WTC11 (cell line): ENCODE measurements around the gene LDHD. TPM values are rescaled to one million over a fixed set of nuclear protein-coding genes. Genes with fewer than 3 reads are reported as not detected.

Experiments used
- ATAC-seq: fragments of 200-7000 bp; cut with Tn5 transposase; 2 replicates; pipeline ENCODE4 v1.10.0; 2021; ENCODE audit warnings: mild to moderate bottlenecking, moderate library complexity
- CTCF ChIA-PET: fragments of 300-600 bp; sonication (Branson Sonifier 250); formaldehyde crosslinking; loops from one replicate; lab custom pipeline; 2021; ENCODE audit warnings: antibody characterized with exemption; lab: Charles Lee
- POLR2A ChIA-PET: fragments of 350-600 bp; sonication (Branson Sonifier 250); formaldehyde crosslinking; loops from one replicate; lab custom pipeline; 2021; ENCODE audit warnings: antibody characterized with exemption; lab: Charles Lee
- DNase-seq: peaks from one replicate; pipeline ENCODE4 v3.0.0; 2021; ENCODE audit warnings: low spot score
- H3K27ac Mint-ChIP-seq: 2 replicates; pipeline ENCODE4 v1.8.0; 2021; ENCODE audit warnings: mixed read lengths
- H3K27me3 Mint-ChIP-seq: 2 replicates; pipeline ENCODE4 v1.8.0; 2021; ENCODE audit warnings: low read depth, mild to moderate bottlenecking, moderate library complexity, mixed read lengths
- H3K36me3 Mint-ChIP-seq: 2 replicates; pipeline ENCODE4 v1.8.0; 2021; ENCODE audit warnings: mixed read lengths
- H3K4me1 Mint-ChIP-seq: 2 replicates; pipeline ENCODE4 v1.8.0; 2022; ENCODE audit warnings: mixed read lengths
- H3K4me3 Mint-ChIP-seq: 2 replicates; pipeline ENCODE4 v1.8.0; 2021; ENCODE audit warnings: mild to moderate bottlenecking, moderate library complexity, mixed read lengths
- H3K9me3 Mint-ChIP-seq: 2 replicates; pipeline ENCODE4 v1.8.0; 2021; ENCODE audit warnings: mixed read lengths
- AR ChIP-seq: fragments of 250-450 bp; sonication (Bioruptor Pico); IDR thresholded peaks from 2 replicates; pipeline ENCODE4 v1.9.0; 2021; ENCODE audit warnings: mild to moderate bottlenecking
- ARID4B ChIP-seq: sonication (generic); formaldehyde crosslinking; IDR thresholded peaks from 2 replicates; pipeline ENCODE4 v1.8.0; 2023; ENCODE audit warnings: missing genetic modification reagents, mild to moderate bottlenecking, borderline replicate concordance
- E2F5 ChIP-seq: sonication (generic); formaldehyde crosslinking; IDR thresholded peaks from 2 replicates; pipeline ENCODE4 v1.8.1; 2022; ENCODE audit warnings: mild to moderate bottlenecking, moderate library complexity, missing genetic modification reagents
- FOXJ3 ChIP-seq: sonication (generic); formaldehyde crosslinking; IDR thresholded peaks from 2 replicates; pipeline ENCODE4 v1.9.0; 2021; ENCODE audit warnings: missing genetic modification reagents, mild to moderate bottlenecking, borderline replicate concordance
- FOXP1 ChIP-seq: sonication (generic); formaldehyde crosslinking; IDR thresholded peaks from 2 replicates; pipeline ENCODE4 v1.8.0; 2022; ENCODE audit warnings: missing genetic modification reagents, mild to moderate bottlenecking, moderate library complexity, borderline replicate concordance
- IRF1 ChIP-seq: sonication (generic); formaldehyde crosslinking; IDR thresholded peaks from 2 replicates; pipeline ENCODE4 v1.8.0; 2023; ENCODE audit warnings: missing genetic modification reagents
- KAT7 ChIP-seq: sonication (generic); formaldehyde crosslinking; IDR thresholded peaks from 2 replicates; pipeline ENCODE4 v1.8.1; 2023; ENCODE audit warnings: missing genetic modification reagents, mild to moderate bottlenecking, borderline replicate concordance
- MXD4 ChIP-seq: fragments of 250-450 bp; sonication (Bioruptor Pico); IDR thresholded peaks from 2 replicates; pipeline ENCODE4 v1.8.0; 2021; ENCODE audit warnings: mild to moderate bottlenecking, moderate library complexity, borderline replicate concordance
- NFYB ChIP-seq: sonication (generic); formaldehyde crosslinking; conservative IDR thresholded peaks from 2 replicates; pipeline ENCODE4 v1.8.0; 2022; ENCODE audit warnings: low read depth, missing genetic modification reagents
- PREB ChIP-seq: sonication (generic); formaldehyde crosslinking; IDR thresholded peaks from 2 replicates; pipeline ENCODE4 v1.8.1; 2022; ENCODE audit warnings: mild to moderate bottlenecking, missing genetic modification reagents, moderate library complexity, borderline replicate concordance
- PRRX2 ChIP-seq: fragments of 250-450 bp; sonication (Bioruptor Pico); IDR thresholded peaks from 2 replicates; pipeline ENCODE4 v1.8.0; 2021; ENCODE audit warnings: mild to moderate bottlenecking
- SP1 ChIP-seq: sonication (generic); formaldehyde crosslinking; conservative IDR thresholded peaks from 2 replicates; pipeline ENCODE4 v1.8.1; 2022; ENCODE audit warnings: missing genetic modification reagents
- TCF7 ChIP-seq: sonication (generic); formaldehyde crosslinking; IDR thresholded peaks from 2 replicates; pipeline ENCODE4 v1.8.0; 2022; ENCODE audit warnings: mild to moderate bottlenecking, low read depth, missing genetic modification reagents, moderate library complexity
- TEAD1 ChIP-seq: sonication (generic); formaldehyde crosslinking; IDR thresholded peaks from 2 replicates; pipeline ENCODE4 v1.8.0; 2022; ENCODE audit warnings: mild to moderate bottlenecking, missing genetic modification reagents
- ZNF219 ChIP-seq: sonication (generic); formaldehyde crosslinking; IDR thresholded peaks from 2 replicates; pipeline ENCODE4 v1.8.0; 2023; ENCODE audit warnings: missing genetic modification reagents, mild to moderate bottlenecking, borderline replicate concordance
- ZNF423 ChIP-seq: fragments of 250-450 bp; sonication (Bioruptor Pico); IDR thresholded peaks from 2 replicates; pipeline ENCODE4 v2.1.2; 2022; ENCODE audit warnings: mild to moderate bottlenecking, moderate library complexity
- ZNF671 ChIP-seq: fragments of 250-450 bp; sonication (Bioruptor Pico); IDR thresholded peaks from 2 replicates; pipeline ENCODE4 v1.8.0; 2021; ENCODE audit warnings: mild to moderate bottlenecking
- ZSCAN18 ChIP-seq: fragments of 250-450 bp; sonication (Bioruptor Pico); IDR thresholded peaks from 2 replicates; pipeline ENCODE4 v2.1.2; 2022; ENCODE audit warnings: mild to moderate bottlenecking, moderate library complexity
- total RNA-seq: library from RNA; stranded (reverse); gene quantifications from 3 replicates; pipeline ENCODE4 v1.2.3, GENCODE V29; 2021

The LDHD gene
- total RNA-seq, 1 experiment from 2014 or later = 12.3 TPM

- CTCF ChIA-PET = interaction anchor here (0.7 to 9.3 kb wide), 2 partner anchors 9 to 30 kb away, joined by 3 to 135 read pairs; no protein-coding TSS in a partner anchor
- H3K4me1 Mint-ChIP-seq = peaks cover 55% of the 10 kb centered on the region
- H3K9me3 Mint-ChIP-seq = peaks cover 6% of the 10 kb centered on the region
- peaks cover 7% of the 10 kb centered on the region for H3K36me3 Mint-ChIP-seq
- ATAC-seq (no peak), DNase-seq (no peak)
- no peak overlapping the region for H3K4me3 Mint-ChIP-seq
- H3K27me3 Mint-ChIP-seq = no peaks in the 10 kb centered on the region
- POLR2A ChIA-PET = no interaction called here
- TF ChIP-seq E2F5 (CRISPR knock-in tag) (no peak), KAT7 (CRISPR knock-in tag) (no peak), ZNF423 (CRISPR knock-in tag) (no peak), PRRX2 (CRISPR knock-in tag) (no peak), ZNF671 (no peak), TCF7 (CRISPR knock-in tag) (no peak), ARID4B (no peak)
- peak overlapping the region; percentile 81; the same call in 1 of the 2 replicates for H3K27ac Mint-ChIP-seq
Observed at GRCh38 chr16:75100603-75100990, 16.0 kb downstream of the LDHD start.

- H3K27ac Mint-ChIP-seq = peak overlapping the region; percentile 81
Observed at GRCh38 chr16:75099738-75100602, 16.6 kb downstream of the LDHD start.

GRCh38 chr16:75099075-75099667, 17.4 kb downstream of the LDHD start:
- DNase-seq (no peak), ATAC-seq (no peak)
- Mint-ChIP-seq H3K27ac (peak overlapping the region; percentile 46; the same call in 1 of the 2 replicates), H3K27me3 (no peaks in the 10 kb centered on the region), H3K36me3 (peaks cover 3% of the 10 kb centered on the region), H3K4me3 (no peak overlapping the region), H3K9me3 (peaks cover 3% of the 10 kb centered on the region), H3K4me1 (peaks cover 61% of the 10 kb centered on the region)
- POLR2A ChIA-PET = no interaction called here
- CTCF ChIA-PET = interaction anchor here (1.0 to 9.3 kb wide), 4 partner anchors 10 to 101 kb away, joined by 3 to 135 read pairs (median 25); partner anchors contain the start of gene ZNRF1
- TF ChIP-seq TCF7 (CRISPR knock-in tag) (no peak), ZNF219 (CRISPR knock-in tag) (no peak), ZSCAN18 (CRISPR knock-in tag) (no peak), NFYB (no peak), ZNF671 (no peak), FOXP1 (CRISPR knock-in tag) (no peak), AR (CRISPR knock-in tag) (no peak), SP1 (CRISPR knock-in tag) (no peak), IRF1 (CRISPR knock-in tag) (no peak), FOXJ3 (CRISPR knock-in tag) (no peak), PREB (no peak)

More at GRCh38 chr16:75099738-75100602, 16.6 kb downstream of the LDHD start:
- Mint-ChIP-seq H3K9me3 (peaks cover 6% of the 10 kb centered on the region), H3K36me3 (peaks cover 7% of the 10 kb centered on the region), H3K4me3 (no peak overlapping the region), H3K27me3 (no peaks in the 10 kb centered on the region), H3K4me1 (peaks cover 60% of the 10 kb centered on the region)
- ATAC-seq (peak; percentile 8), DNase-seq (no peak)
- TF ChIP-seq MXD4 (no peak), TEAD1 (CRISPR knock-in tag) (peak; percentile 10; the same call in 1 of the 2 replicates), ZNF423 (CRISPR knock-in tag) (peak; percentile 74)
- ChIA-PET CTCF (interaction anchor here (2.5 to 9.3 kb wide), 3 partner anchors 10 to 102 kb away, joined by 10 to 135 read pairs (median 40); partner anchors contain the start of gene ZNRF1), POLR2A (no interaction called here)
